Measurements from ENCODE around the gene EME2.
A peak's percentile ranks its signal among the peaks of the same experiment; 100 is the strongest.
"Not testable (repeated sequence)": the region's sequence is repeated elsewhere in the genome, so short reads cannot be mapped to it uniquely, and the experiment has no call there.

EME2 gene

GRCh38 chr16:1772362-1772907 lies at the start of gene EME2:
Gene EME2, plus strand, starts transcription at chr16:1772810. Its CDS starts 418 bp downstream, at chr16:1773228.
- FAIRE-seq, result no peak

- FAIRE-seq, result peak; percentile 61
Observed at GRCh38 chr16:1723450-1724147, 49.0 kb upstream of the EME2 start.

- FAIRE-seq, result no peak
Observed at GRCh38 chr16:1724491-1724890, 48.1 kb upstream of the EME2 start.

GRCh38 chr16:1726661-1727502 lies 45.7 kb upstream of the EME2 start:
- no peak for FAIRE-seq

- FAIRE-seq, result no peak
Observed at GRCh38 chr16:1727651-1728624, 44.7 kb upstream of the EME2 start.

GRCh38 chr16:1729026-1729425 lies 43.6 kb upstream of the EME2 start:
- FAIRE-seq, result no peak

- FAIRE-seq, result no peak
Observed at GRCh38 chr16:1729445-1729844, 43.2 kb upstream of the EME2 start.

GRCh38 chr16:1731073-1731472 lies 41.5 kb upstream of the EME2 start:
- FAIRE-seq, result no peak

- FAIRE-seq, result no peak
Observed at GRCh38 chr16:1731603-1732002, 41.0 kb upstream of the EME2 start.

- no peak for FAIRE-seq
Observed at GRCh38 chr16:1732071-1732470, 40.5 kb upstream of the EME2 start.

GRCh38 chr16:1732551-1732987 lies 40.0 kb upstream of the EME2 start:
- FAIRE-seq, result not testable (repeated sequence)

- no peak for FAIRE-seq
Observed at GRCh38 chr16:1734123-1734522, 38.5 kb upstream of the EME2 start.

GRCh38 chr16:1734816-1735215 lies 37.8 kb upstream of the EME2 start:
- FAIRE-seq, result no peak

GRCh38 chr16:1740234-1740633 lies 32.4 kb upstream of the EME2 start:
- FAIRE-seq, result no peak

GRCh38 chr16:1740781-1741490 lies 31.7 kb upstream of the EME2 start:
- no peak for FAIRE-seq

- FAIRE-seq, result no peak
Observed at GRCh38 chr16:1741553-1742165, 31.0 kb upstream of the EME2 start.

GRCh38 chr16:1743376-1744337 lies 29.0 kb upstream of the EME2 start:
- no peak for FAIRE-seq

- FAIRE-seq, result no peak
Observed at GRCh38 chr16:1744338-1744840, 28.2 kb upstream of the EME2 start.

GRCh38 chr16:1745181-1745899 lies 27.3 kb upstream of the EME2 start:
- no peak for FAIRE-seq
